LNCaP clone FGC (cell line): ENCODE measurements around the gene SMPD3.

Experiments
- DNase-seq: peaks from one replicate; pipeline ENCODE4 v3.0.0-alpha.2; 2011; ENCODE audit warnings: low read depth
- H3K4me3 ChIP-seq: 2 replicates; pipeline ENCODE4 v1.5.1; 2011; ENCODE audit warnings: mild to moderate bottlenecking, low read depth, low read length, control low read depth
- TF ChIP-seq, protein P1 (sequence below): IDR thresholded peaks from 2 replicates; pipeline ENCODE4 v1.5.1; 2012; ENCODE audit warnings: mild to moderate bottlenecking; ENCODE audit not compliant: control insufficient read depth, insufficient read depth; ENCODE audit errors: extremely low read depth

Gene SMPD3

DNA sequence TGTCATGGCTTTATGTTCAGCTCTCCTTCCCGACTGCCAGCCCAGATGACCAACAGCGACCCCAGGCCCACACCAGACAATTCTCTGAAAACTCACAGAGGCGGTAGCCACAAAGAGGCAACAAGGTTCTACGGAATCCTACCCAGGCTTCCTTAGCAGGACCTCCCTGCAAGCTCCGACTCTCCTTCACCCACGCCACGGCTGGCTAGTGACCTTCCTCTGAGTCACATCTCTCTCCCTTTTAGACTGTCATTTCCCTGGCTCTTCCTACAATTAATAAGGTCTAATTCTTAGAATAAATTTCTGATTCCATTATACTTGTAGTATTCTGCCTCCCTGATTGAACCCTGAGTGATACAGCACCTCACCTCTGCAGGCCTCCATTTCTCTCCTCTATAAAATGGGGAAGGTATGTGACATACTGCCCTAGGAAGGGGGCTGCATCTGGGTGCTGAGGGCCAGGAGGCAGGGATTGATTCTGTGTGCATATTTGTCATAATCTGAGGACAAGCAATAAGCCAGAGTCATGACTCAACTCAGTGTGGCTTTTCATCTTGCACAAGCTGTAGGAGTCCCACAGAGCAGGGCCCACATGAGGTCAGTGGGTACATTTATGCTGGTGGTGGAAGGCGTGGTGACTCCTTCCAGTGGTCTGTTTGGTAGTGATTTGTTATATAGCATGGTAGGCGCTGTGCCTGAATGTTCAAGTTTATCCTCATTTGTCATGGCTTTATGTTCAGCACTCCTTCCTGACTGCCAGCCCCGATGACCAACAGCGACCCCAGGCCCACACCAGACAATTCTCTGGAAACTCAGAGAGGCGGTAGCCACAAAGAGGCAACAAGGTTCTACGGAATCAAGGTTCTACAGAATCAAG lies 46.2 kb downstream of the SMPD3 start:
- no peak for DNase-seq
- TF ChIP-seq, protein P1, sequence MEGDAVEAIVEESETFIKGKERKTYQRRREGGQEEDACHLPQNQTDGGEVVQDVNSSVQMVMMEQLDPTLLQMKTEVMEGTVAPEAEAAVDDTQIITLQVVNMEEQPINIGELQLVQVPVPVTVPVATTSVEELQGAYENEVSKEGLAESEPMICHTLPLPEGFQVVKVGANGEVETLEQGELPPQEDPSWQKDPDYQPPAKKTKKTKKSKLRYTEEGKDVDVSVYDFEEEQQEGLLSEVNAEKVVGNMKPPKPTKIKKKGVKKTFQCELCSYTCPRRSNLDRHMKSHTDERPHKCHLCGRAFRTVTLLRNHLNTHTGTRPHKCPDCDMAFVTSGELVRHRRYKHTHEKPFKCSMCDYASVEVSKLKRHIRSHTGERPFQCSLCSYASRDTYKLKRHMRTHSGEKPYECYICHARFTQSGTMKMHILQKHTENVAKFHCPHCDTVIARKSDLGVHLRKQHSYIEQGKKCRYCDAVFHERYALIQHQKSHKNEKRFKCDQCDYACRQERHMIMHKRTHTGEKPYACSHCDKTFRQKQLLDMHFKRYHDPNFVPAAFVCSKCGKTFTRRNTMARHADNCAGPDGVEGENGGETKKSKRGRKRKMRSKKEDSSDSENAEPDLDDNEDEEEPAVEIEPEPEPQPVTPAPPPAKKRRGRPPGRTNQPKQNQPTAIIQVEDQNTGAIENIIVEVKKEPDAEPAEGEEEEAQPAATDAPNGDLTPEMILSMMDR = no peak
- H3K4me3 ChIP-seq = no peak overlapping the region

DNA sequence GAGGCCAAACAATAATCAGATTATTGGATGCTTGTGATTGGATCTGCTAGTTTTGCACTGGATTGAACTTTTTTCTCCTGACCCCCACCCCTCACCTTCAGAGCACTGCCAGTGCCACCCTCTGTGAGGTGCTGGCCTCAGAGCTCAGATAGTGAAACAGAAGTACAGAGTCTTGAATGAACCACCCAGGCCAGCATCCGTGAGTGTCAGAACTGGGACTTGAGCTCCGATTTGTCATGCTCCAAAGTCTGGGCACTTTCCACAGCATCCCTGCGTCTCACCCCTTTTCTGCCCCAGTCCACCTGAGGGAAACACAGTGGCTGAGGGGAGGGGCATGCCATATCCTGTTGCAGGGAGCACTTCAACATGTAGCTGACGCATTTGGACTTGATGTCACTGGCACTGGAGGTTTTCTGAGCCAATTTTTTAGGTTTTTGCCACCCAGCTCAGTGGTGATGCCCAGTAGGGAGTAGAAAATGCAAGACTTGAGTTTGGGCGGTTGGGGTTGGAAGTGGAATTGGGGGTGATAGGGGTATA lies 47.3 kb downstream of the SMPD3 start:
- H3K4me3 ChIP-seq = no peak overlapping the region
- TF ChIP-seq, protein P1 = no peak
- no peak for DNase-seq

DNA sequence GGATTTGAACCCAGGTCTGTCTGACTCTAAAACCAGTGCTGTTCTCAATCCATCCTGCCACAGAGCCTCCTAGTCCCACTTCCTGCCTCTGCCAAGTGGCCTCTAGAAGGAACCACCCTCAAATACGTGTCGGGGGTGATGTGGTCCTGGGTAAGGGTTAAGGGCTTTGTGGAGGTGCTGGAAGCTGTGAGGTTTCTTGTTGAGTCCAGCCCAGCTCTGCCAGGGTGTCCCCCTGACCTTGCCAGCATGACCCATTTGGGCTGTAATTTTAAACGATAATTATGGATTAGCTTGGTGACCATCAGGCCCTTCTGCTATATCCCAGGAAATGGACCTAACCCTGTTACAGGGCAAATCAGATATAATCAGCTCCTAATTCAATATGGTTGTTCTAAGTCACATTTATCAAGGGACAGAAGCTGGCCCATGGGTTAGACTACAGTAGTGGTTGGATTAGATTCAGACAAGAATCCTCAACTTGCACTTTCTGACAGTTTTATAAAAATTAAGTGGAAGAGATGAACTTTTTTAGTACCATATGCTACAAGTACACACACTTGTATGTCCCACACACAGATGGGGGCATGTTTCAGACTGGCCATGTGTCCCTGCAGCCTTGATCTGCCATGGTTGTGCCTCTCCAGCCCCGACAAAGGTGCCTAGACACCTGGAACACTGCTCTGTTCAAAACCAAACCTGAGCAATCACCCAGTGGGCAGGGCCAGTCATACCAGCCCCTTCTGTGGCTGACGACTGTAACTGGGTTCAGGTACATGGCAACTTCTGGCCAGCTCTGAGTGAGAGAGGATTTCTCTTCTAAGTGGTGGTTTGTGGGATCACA lies 48.0 kb downstream of the SMPD3 start:
- no peak overlapping the region for H3K4me3 ChIP-seq
- TF ChIP-seq, protein P1 = no peak
- DNase-seq = no peak

DNA sequence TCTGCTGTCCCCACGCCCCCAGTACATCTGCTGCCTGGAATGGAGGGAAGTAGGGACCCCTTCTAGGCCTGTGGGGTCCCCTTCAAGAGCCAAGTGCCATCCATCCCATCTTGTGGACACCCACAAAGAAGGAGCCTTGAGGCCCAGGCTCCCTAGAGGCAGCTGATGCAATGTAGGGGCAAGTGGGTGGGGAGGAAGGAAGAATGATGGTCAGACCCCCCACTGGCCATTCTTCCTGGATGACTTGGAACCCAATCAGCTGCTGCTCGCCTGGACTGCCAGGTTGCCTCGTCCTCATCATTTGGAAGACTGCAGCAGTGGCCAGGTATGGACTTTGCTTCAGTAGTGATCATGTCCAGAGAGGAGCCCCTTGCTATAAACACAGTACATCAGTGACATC lies 48.9 kb downstream of the SMPD3 start:
- H3K4me3 ChIP-seq = no peak overlapping the region
- no peak for DNase-seq
- TF ChIP-seq, protein P1 = no peak

DNA sequence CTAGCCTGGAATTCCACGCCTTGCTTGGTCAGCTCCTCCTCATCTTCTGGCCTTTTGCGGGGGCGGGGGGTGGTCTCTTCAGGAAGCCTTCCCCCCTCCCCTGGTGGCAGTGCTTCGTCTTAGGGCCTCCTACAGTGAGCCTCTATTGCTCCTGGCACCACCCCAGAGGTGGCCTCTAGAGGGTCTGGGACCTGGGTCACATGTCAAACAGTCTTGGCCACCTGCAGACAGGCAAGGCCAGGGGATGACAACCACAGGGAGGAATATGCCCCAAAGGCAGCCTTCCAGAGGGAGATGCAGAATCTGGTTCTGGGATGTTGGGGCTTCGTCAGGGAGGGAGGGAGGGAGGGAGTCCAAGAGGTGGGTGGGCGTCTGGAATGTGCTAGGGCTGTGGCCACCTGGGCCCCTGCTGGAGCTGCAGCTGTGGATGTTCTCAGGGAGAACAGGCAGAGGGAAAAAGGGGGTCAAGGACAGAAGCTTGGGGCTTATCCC lies 50.6 kb downstream of the SMPD3 start:
- TF ChIP-seq, protein P1 = no peak
- H3K4me3 ChIP-seq = no peak overlapping the region
- DNase-seq = no peak

DNA sequence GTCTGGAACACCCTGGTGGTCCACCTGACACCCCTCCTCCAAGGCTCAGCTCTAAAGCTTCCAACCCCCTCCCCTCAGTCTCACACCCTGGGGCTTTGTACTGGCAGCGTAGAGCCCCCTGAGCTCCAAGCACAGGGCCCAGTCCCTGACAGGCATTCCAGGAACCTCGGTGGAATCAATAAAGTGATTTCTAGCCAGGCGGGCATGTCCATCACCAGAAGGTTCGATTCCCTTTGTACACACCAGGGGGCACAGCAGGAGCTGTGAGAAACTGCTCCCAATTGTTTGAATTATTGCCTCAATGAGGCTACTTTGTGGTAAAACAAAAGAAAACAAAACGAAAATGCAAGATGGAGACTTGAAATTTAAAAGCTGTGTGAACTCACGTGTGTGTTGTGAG lies 51.8 kb downstream of the SMPD3 start:
- TF ChIP-seq, protein P1 = peak; percentile 87
- no peak for DNase-seq
- no peak overlapping the region for H3K4me3 ChIP-seq
